A549 treated with AZD9567 at 1 μM for 4 hours (cell line): ENCODE results near the gene SEC24C. TPM values are rescaled to one million over a fixed set of nuclear protein-coding genes. Genes with fewer than 3 reads are reported as not detected.

Source experiments
- total RNA-seq: library from RNA; stranded (reverse); fragments of 200-300 nt; extraction: Qiagen RNA extraction; gene quantifications from 5 replicates; pipeline ENCODE4 v1.2.3, GENCODE V29; 2022; ENCODE audit not compliant: insufficient read depth

The SEC24C gene
- total RNA-seq: 45.5 to 58.3 TPM (median 56.7 TPM) in 5 replicates

GRCh38 chr10:73743905-73744663, at the start of gene SEC24C:
Gene SEC24C (plus strand): TSS chr10:73744372. CDS start chr10:73746833, 2,461 bp downstream.

GRCh38 chr10:73697675-73698159, 46.5 kb upstream of the SEC24C start, which contains the start of gene AGAP5:
Gene AGAP5 (minus strand): TSS chr10:73698109. CDS start chr10:73697755, 354 bp downstream.

GRCh38 chr10:73781879-73782748, 37.9 kb downstream of the SEC24C start, which contains the start of gene CHCHD1:
Gene CHCHD1 (plus strand): TSS chr10:73782048. CDS start chr10:73782076, 28 bp downstream.

GRCh38 chr10:73785211-73785720, 41.1 kb downstream of the SEC24C start, which contains the start of gene ZSWIM8:
Gene ZSWIM8 (plus strand): TSS chr10:73785606. CDS start chr10:73785879, 273 bp downstream.

Other genes with a start within 250 kb of the SEC24C start
- 15.3 to 19.4 TPM (median 17.4 TPM) in 5 replicates for gene PPP3CB, start 248.3 kb upstream of the SEC24C start, total RNA-seq
- gene USP54, start 153.0 kb upstream of the SEC24C start, total RNA-seq: 9.7 to 13.1 TPM (median 12.0 TPM) in 5 replicates
- 0.05 TPM in 1 of 5 replicates, not detected in the others for gene MYOZ1, start 102.9 kb upstream of the SEC24C start, total RNA-seq
- 0.01 TPM in 1 of 5 replicates, not detected in the others for gene SYNPO2L, start 88.3 kb upstream of the SEC24C start, total RNA-seq
- gene AGAP5, start 46.3 kb upstream of the SEC24C start, total RNA-seq: 3.2 to 4.0 TPM (median 3.4 TPM) in 5 replicates
- gene CHCHD1, start 37.7 kb downstream of the SEC24C start, total RNA-seq: 52.4 to 71.1 TPM (median 67.0 TPM) in 5 replicates
- 46.7 to 56.3 TPM (median 48.6 TPM) in 5 replicates for gene ZSWIM8, start 41.2 kb downstream of the SEC24C start, total RNA-seq
- gene NDST2, start 67.2 kb downstream of the SEC24C start, total RNA-seq: 14.3 to 19.6 TPM (median 17.5 TPM) in 5 replicates
- gene CAMK2G, start 130.2 kb downstream of the SEC24C start, total RNA-seq: 18.5 to 39.5 TPM (median 20.7 TPM) in 5 replicates
- 103 to 130 TPM (median 115 TPM) in 5 replicates for gene PLAU, start 166.8 kb downstream of the SEC24C start, total RNA-seq